Medulla oblongata (tissue), 1 donor: ENCODE results near the gene BMAL1.
A peak's percentile ranks its signal among the peaks of the same experiment; 100 is the strongest.
"Not testable (repeated sequence)": the region's sequence is repeated elsewhere in the genome, so short reads cannot be mapped to it uniquely, and the experiment has no call there.

Source experiments
- DNase-seq: peaks from one replicate; pipeline ENCODE4 v3.0.0-alpha.2; 2015; ENCODE audit errors: extremely low spot score

Gene BMAL1

GRCh38 chr11:13380731-13381130 lies 103.1 kb downstream of the BMAL1 start:
- DNase-seq: no peak

- no peak for DNase-seq
These were observed 105.2 kb downstream of the BMAL1 start for GRCh38 chr11:13382751-13383150.

- DNase-seq: peak; percentile 44
These were observed 107.5 kb downstream of the BMAL1 start for GRCh38 chr11:13384908-13385640.

DNA sequence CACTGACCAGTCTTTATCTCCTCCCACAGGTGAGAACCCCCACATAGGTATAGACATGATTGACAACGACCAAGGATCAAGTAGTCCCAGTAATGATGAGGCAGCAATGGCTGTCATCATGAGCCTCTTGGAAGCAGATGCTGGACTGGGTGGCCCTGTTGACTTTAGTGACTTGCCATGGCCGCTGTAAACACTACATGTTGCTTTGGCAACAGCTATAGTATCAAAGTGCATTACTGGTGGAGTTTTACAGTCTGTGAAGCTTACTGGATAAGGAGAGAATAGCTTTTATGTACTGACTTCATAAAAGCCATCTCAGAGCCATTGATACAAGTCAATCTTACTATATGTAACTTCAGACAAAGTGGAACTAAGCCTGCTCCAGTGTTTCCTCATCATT lies 109.0 kb downstream of the BMAL1 start:
- DNase-seq: no peak

DNA sequence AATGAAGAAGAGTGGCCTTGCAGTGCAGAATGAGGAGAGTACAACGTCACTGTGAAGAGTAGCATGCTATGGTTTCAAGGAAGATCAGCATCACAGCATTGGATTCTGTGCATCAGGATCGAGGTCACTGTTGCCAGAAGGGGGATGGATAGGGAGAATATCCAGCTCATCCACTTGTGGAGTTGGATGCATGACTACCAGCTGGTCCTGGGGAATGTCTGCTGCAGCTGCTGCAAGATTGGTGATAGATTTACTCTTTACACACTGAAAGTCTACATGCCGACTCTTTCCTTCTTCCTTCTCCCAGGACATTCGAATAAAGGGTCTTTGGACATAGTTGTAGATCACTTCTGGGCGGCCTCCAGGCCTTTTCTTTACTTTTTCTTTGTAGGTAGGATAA lies 111.2 kb downstream of the BMAL1 start:
- no peak for DNase-seq

GRCh38 chr11:13391217-13391616 lies 113.6 kb downstream of the BMAL1 start:
- no peak for DNase-seq

- DNase-seq: not testable (repeated sequence)
These were observed 120.7 kb downstream of the BMAL1 start for GRCh38 chr11:13398335-13398734.

GRCh38 chr11:13405220-13405619 lies 127.6 kb downstream of the BMAL1 start:
- no peak for DNase-seq

DNA sequence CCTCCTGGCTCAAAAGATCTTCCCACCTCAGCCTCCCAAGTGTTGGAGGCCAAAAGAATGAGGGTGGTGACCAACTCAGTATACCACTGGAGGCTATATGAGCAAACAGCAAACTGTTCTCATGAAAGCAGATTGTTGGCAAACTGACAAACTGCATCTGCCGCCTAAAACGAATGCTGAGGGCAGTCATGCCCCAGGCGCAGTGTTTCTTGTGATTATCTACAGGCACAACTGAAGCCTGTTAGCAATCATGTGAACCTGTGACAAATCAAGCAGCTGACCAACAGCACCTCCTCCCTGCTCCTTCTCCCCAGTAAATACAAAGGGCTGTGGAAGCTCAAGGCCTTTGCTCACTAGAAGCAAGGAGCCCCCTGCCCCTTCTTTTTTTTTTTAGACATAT lies 137.6 kb downstream of the BMAL1 start:
- no peak for DNase-seq

GRCh38 chr11:13421561-13421960 lies 144.0 kb downstream of the BMAL1 start:
- DNase-seq: no peak

GRCh38 chr11:13423372-13423771 lies 145.8 kb downstream of the BMAL1 start:
- DNase-seq: no peak

DNA sequence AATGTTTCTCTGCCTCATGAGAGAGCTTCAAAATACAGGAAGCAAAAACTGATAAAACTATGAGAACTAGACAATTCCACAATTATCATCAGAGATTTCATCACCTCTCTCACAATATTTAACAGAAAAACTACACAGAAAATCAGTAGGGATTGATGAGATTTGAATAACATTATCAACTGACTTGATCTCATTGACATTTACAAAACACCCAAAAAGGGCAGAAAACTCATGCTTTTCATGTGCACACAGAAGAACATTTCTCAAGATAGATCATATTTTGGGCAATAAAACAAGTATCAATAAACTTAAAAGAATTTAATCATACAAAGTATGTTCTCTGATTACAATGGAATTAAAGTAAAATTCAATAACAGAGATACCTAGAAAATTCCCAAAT lies 149.8 kb downstream of the BMAL1 start:
- DNase-seq: no peak

- DNase-seq: no peak
These were observed 151.7 kb downstream of the BMAL1 start for GRCh38 chr11:13429288-13429687.

GRCh38 chr11:13429836-13430235 lies 152.2 kb downstream of the BMAL1 start:
- DNase-seq: no peak

- DNase-seq: no peak
These were observed 155.8 kb downstream of the BMAL1 start for GRCh38 chr11:13433437-13433836.

DNA sequence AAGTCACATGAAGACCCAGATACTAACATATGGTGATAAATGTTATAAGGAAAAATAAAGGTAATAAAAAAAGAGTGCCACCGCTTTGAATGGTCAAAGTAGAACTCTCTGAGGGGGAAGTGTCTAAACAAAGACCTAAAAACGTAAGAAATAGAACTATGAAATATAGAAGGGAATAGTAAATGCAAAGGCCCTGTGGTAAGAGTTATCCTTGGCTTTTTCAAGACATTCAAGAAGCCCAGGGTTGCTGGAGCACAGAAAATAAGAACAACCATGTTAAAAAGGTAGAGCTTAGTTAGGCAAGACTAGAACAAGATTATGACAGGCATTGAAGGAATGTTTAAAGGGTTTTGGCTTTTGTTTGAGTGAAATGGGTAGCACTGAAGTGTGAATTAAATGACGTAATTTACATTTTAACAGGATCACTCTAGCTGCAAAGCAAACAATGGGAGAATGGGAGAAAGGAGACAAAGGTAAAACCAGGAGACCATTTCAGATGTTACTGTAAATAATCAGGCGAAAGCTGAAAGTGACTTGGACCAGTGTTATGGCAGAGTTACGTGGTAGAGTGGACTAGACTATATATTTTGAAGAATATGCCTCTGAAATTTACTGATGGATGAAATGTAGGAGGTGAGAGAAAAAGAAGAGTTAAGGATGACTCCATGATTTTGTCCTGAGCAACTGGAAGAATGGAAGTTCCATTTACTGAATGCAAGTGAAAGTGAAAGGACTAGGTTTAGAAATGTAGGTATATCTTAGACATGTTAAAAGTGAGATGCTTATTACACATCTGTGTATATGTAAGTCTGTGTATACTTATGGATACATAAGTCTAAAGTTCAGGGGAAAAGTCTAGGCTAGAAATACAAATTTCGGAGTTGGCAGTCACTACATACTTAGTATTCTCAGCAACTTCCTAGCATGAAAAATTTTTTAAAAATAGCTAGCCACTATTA lies 156.9 kb downstream of the BMAL1 start:
- DNase-seq: no peak

DNA sequence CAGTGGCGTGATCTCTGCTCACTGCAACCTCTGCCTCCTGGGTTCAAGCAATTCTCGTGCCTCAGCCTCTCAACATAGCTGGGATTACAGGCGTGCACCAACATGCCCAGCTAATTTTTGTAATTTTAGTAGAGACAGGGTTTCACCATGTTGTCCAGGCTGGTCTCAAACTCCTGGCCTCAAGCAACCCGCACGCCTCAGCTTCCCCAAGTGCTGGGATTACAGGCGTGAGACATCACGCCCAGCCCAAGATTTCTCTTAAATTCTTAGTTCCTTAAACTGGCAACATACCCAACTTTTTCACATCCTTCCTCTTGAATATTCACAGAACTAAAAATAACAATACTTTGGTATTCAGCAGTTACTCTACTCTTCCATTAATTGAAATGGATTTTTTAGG lies 159.2 kb downstream of the BMAL1 start:
- not testable (repeated sequence) for DNase-seq
